HG03060 (cell line): ENCODE measurements around the gene C5.
A peak's percentile ranks its signal among the peaks of the same experiment; 100 is the strongest.
"Not testable (repeated sequence)": the region's sequence is repeated elsewhere in the genome, so short reads cannot be mapped to it uniquely, and the experiment has no call there.

Experiments
- ATAC-seq: cut with Tn5 transposase; IDR thresholded peaks from one replicate; pipeline ENCODE4 v1.9.1; 2021; ENCODE audit warnings: low read depth, moderate number of reproducible peaks; ENCODE audit not compliant: unreplicated experiment

The C5 gene

DNA sequence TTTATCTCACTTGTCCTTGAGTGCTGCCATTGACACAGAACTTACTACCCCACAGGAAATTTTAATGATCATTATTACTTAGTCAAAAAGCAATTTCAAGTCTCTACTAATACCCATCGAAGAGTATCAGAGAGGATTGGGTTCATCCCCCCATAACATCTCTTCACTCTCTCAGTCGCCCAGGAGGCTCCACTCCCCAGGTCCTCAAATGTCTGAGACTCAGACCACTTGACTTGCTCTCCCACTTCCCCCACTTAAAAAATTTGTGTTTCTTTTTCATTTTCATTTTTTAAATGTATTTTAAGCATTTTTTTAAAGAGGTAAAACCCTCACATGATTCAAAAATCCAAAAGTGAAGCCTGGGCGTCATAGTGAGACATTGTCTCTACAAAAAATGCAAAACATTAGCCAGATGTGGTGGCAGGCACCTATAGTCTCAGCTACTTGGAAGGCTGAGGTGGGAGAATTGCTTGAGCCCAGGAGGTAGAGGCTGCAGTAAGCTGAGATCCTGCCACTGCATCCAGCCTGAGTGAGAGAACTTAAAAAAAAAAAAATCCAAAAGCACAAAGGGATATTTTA is 66.7 kb downstream of the C5 start:
- ATAC-seq = peak; percentile 52

DNA sequence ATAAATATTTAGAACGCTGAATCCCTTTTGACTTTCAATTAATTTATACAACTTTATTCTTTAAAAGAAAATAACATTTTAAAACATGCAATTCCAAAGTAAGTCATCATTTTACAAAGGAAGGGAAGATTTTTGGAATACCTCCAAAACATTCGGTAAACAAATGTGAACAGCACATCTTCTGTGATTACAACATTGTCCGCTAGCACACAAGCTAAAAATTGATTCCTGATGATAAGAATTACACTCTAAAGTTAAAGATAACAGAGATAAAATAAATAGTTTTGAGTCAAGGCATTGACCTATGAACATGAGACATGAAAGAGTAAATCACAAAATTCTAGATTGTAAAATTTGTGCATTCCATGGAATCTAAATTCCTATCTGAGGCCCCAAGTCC is 67.2 kb downstream of the C5 start:
- no peak for ATAC-seq

DNA sequence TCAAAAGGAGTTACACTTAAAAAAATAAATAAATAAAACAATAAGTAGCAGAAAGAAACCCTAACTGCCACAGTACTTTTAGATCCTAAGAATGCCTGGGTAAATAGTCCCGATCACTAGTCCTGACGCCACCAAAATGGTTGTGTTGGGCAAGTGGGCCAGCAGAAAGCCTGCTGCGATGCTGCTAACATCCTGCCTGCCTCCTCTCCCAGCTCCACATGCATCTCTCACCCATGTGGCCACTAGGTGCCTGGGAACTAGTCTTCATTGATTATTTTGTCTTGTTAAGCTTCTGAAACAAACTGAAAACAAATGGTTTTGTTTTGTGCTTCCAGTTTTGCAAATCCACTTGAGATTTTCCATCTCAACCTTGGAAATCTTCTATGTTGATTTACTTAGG is 69.1 kb downstream of the C5 start:
- ATAC-seq = no peak

DNA sequence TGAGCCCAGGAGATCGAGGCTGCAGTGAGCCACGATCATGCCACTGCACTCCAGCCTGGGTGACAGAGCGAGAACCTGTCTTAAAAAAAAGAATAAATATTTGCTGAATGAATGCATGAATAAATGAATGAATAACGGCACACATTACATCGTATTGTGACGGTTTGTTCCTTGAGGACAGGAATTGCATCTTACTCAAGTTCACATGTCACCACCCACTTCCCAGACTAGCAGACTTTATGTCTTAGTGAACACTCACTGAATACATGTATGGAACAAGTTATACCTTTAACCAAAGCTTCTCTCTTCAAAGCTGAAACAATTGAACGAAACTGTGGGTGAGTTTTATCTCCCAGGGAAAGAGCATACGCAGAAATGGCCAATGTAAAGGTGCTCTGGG is 70.3 kb downstream of the C5 start:
- ATAC-seq = no peak

DNA sequence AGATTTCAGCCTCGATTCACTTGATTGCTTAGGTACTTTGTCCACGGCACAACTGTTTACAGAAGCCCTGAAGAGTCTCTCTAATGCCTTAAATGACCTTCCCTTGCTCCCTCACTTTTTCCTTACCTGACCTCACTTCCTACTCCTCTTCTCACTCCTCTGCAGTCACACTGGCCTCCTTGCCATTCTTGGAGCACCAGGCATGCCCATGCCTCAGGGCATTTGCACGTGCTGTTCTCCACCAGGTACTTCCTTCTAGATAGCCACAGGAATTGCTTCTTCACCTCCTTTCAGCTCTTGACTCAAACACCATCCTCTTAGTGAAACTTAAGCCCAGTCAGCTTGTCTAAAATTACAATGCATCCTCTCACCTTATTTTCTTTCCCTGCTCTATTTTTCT is 71.1 kb downstream of the C5 start:
- no peak for ATAC-seq

DNA sequence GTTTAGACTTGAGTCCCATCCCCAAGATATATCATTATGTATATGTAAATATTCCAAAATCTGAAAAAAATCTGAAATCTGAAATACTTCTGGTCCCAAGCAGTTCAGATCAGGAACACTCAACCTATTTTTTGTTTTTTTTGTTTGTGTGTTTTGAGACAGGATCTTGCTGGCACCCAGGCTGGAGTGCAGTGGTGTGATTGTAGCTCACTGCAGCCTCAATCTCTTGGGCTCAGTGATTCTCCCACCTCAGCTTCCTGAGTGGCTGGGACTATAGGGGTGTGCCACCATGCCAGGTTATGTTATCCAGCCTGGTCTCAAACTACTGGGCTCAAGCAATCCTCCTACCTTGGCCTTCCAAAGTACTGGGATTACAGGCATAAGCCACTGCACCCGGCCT is 72.8 kb downstream of the C5 start:
- ATAC-seq = no peak

DNA sequence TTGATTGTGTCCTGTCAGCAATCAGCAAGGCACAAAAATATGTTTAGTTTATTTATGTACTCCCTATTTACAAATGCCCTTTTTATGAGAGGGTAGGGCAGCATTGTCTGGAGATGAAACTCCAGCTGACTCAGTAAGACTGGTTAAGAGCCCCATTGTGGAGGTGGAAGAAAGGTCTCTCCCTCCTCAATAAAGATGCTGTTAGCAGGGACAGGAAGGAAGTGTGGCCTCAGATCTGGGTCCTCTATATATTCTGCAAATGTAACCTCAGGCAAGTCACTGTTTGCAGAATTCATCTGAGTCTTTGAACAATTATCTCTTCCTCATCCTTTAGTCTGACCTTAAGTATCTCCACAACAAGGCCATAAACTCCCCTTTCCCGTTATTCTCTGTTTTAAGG is 75.2 kb downstream of the C5 start:
- no peak for ATAC-seq

DNA sequence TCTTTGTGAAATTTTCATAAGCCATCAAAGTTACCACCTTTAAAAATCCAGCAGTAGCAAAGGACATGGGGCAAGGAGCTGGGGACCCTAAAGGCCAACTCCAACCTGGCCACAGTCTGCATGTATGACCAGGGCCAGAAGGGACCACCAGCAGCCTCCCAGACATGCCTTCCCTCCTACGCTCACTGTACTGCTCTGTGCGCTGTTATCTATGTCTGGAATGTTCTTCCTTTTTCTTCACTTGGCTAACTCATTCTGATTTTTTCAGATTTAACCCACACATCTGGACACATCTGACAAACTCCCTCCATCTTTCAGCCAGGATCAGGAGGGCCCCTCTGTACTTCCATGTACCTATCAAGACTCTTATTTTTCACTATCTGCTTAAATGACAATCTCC is 75.9 kb downstream of the C5 start:
- ATAC-seq = no peak

DNA sequence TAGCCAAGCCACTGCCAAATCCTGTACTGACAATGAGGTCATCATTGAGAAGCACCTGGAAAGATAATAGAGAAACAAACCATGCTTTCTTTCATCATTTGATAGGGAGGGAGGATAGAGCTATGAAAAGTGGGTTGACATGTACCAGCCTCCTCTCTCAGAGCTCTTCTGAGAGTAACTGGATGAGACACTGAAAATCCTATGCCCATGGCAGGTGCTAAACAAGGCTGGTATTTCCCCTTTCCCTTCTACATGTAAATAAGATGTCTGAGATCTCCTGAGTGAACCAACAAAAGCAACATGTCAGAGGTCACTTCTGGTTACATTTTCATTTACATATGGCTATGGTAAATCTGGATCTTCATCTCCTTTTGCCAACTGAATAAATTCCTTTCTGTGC is 78.1 kb downstream of the C5 start:
- no peak for ATAC-seq

DNA sequence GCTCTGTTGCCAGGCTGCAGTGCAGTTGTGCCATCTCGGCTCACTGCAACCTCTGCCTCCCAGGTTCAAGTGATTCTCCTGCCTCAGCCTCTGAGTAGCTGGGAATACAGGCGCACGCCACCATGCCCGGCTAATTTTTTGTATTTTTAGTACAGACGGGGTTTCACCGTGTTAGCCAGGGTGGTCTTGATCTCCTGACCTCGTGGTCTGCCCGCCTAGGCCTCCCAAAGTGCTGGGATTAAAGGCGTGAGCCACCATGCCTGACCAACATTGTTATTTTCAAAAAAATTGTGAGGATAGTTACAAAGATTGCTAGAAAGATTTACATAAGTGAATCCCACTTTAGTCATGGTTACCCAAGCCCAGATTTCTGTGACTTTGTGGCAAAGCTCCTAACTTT is 78.6 kb downstream of the C5 start:
- not testable (repeated sequence) for ATAC-seq

DNA sequence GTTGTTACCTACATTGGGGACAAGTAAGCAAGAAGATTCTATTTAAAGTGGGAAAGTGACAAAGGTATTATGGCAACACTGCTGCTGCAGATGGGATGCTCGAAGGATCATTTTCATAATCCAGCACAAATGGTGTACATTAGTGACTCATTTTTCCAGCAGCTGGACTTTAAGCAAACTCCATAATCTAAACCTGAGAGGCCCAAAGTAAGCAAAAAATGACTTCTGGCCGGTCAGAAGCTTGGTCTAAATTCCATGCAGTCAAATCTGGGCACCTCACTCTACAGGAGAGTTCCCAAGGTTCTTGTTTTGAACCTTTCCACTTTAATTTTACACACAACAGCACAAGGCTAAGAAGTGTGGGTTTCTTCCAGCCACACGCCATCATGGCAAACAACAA is 79.8 kb downstream of the C5 start:
- no peak for ATAC-seq

DNA sequence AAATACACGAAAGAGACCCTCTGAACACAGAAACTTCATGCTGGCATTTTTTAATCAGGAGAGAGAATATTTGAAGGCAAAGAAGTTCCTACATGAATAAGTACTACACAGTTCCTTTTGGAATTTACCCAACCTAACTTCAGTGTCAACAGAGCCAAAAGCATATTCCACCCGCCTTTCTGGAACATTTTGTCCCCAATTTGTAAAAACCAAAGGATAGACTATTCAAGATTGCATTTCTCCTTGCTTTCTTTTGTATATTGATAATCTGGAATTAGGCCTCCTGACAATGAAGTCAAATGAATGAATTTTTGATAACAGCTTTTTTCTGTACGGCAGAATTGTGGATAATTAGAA is 84.1 kb downstream of the C5 start:
- no peak for ATAC-seq

DNA sequence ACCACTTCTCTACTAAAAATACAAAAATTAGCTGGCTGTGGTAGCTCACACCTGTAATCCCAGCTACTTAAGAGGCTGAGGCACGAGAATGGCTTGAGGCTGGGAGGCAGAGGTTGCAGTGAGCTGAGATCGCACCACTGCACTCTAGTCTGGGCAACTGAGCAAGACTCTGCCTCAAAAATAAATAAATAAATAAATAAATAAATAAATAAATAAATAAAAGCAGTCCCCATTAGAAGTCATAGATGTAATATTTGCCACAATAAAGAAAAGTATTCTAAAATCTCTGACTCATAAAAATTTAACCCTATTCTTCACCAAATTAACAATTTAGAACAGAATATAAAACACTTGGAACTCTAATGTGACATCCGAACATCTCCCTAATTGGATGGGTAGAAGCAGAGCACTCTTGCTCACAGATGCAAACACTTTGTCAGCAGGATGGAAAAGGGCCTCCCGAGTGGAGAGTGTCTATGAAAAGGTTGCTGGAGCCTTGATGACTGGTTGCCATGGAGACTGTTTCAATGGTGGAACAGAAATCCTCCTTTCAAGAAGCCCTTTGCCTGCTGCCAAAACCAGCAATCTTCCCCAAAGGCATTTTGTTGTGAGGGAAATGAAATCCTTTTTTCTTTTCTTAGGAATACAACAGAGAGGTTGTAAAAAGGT is 84.6 kb downstream of the C5 start:
- ATAC-seq = no peak

DNA sequence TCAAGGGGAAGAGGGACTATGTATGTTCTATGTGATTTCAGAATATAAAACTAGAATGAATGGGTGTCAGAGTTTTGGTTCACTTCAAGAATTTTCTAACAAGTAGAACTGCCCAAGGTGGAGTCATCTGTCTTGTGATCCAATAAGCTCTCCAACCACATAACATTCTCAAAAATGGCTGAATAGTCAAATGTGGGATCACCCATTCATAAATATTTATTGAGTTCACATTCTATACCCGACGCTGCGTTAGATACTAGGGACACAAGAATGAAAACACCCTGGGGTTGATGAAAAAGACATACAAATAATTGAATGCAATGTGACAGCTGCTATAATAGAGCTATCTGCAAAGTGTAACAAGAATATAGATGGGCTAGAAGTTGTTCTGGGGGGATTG is 88.1 kb downstream of the C5 start:
- ATAC-seq = no peak

DNA sequence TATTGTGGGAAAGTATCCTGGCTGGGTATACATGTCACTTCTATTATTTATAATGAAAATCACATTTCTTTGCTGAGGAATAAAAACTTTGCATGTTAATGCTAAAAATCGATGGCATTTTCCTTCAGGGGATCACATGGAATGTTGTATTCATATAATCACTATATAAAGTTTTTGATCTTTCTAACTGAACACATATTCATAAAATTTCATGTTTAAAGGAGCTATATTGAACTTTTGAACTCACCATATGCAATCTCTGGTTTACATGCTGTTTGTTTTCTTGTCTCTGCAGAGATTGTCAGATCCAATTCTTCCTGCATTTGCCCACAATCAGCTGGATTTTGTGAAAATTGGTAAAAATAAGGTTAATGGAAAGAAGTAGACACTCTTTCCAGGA is 90.1 kb downstream of the C5 start:
- ATAC-seq = no peak

DNA sequence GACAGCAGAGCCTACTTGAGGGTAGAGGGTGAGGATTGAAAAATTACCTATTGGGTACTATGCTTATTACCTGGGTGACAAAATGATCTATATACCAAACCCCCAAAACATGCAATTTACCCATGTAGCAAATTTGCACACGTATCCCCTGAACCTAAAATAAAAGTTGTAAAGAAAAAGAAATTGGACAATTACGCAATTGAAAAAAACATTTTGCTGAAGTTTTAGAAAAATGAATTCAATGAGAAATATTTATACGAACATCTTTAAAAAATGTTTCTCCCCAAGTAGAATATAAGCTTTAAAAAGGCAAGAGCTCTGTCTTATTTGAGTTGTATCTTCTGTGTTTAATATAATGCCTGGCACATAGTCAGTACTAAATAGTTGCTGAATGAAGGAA is 93.2 kb downstream of the C5 start:
- no peak for ATAC-seq

DNA sequence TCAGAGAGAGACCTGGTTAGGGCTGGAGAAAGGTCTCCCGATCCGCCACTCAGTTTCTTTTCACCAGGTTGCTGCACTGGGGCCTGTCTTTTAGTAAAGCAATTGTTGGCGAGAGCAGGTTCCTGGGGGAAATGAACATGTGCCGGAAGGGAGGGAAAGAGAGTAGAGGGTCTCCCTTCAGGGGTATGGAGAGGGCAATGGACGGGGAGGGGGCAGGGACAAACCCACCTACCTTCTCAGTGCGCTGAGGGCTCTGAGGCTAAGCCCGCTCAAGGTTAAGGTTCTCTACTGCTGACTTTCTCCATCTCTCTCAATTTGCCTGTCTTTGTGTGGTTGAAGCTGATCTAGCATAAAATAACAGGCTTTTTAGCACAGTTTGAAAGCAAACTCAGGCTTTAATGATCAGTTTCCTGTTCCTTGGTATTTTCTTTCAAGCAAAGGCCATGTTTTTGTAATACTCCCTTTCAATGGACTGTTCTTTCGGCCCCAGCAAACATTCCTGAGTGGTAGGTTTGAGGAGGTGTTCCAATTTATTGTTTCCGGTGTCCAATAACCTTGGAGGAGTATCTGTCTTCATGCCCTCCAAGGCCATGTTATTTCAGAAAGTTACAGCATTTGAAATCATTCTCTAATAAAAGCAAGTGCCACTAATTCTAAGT is 98.0 kb downstream of the C5 start:
- ATAC-seq = no peak

DNA sequence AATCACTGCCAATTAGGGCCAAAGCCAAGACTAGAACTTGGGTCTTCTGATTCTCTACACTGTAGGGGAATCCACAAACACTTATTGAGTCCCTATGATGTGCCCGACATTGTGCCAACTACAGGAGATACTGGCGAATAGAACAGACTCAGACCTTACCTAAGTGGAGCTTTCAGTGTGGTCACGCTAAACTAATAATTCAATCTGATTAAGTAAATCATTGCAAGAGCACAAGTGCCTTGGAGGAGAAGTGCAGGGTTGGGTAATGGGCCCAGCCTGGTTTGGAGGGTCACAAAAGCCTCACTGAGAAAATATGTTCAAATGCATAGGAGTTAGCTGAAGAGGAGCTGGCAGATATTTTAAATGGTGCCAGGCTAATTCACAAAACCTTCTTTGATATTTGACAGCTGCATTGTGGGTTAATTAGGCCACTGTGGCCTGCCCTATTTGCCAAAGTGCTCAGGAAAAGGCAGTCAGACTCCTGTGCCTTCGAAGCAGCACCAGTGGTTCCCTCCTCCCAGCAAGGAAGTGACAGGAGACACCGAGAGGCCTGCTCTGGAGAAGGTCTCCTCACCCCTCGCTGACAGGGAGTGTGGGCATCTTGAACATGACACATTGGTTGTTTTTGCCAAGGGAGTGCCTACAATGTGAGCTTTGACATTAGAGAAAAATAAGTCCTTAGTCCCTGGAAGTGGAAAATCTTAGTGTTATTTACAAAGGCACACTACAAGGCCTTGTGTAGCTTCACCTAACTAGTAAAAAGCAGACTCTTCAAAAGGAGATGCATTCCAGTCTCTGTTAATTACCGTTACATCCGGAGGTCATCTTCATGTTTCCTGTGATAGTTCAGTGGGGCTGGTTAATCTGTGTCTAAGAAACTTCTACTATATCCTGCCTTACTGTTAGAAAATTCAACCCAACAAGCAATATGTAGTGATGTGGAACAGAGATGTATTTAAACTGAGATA is 99.4 kb downstream of the C5 start:
- no peak for ATAC-seq

DNA sequence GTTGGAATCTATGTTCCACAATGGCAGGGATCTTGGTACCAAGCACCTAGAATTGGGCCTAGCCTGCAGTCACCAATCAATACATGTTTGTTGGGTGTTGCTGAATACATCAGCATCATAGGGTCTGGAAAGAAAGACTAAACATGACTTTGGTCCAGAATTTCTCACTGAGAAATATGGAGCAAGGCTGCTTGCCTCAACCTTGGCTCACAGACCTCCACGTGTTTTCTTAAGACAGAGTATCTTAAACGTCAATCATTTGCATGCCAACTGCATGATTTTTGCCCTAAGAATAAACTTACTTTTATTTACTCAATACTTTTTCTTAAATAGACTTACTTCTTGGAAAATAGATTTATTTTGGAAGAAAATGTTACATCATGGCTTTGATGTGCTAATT is 100.8 kb downstream of the C5 start:
- ATAC-seq = no peak

DNA sequence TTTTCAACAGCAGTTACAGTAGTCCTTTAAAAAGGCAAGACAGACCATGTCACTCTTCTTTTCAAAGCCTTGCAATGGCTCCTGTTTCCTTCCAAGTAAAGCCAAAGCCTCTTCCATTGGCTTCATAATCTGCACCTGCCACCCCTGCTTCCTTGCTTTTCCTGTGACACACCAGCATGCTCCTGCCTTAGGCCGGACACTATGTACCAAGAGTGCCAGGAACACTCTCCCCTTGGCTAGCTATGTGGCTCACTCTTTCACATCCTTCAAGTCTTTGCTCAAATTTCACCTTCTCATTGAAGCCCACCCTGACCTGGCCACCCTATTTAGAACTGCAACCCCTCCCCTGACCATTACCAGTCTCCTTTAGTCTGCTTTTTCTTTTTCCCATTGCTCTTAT is 101.3 kb downstream of the C5 start:
- ATAC-seq = no peak

DNA sequence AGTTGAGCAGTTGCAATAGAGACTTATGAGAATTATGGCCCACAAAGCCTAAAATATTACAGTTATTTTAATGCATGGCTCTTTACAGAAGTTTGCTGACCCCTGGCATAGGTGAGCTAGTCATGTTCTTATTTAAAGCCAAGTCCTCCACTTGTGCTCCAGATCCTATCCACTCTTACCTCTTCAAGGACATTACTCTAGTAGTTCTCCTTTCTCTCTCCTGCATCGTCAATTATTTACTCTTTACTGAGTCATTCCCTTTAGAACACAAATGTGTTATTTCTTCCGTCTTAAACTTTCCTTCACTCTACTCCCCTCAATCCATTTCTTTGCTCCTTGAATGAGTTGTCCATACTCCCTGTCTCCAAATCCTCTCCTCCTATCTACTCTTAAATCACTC is 102.9 kb downstream of the C5 start:
- ATAC-seq = no peak
